PFSK-1 (cell line): Measurements from ENCODE around the gene SUPT16H.

Experiments
- POLR2AphosphoS5 ChIP-seq: IDR thresholded peaks from 2 replicates; pipeline ENCODE4 v1.6.1; 2012; ENCODE audit warnings: low read depth, mild to moderate bottlenecking, control low read depth, low read length, moderate library complexity
- SIN3A ChIP-seq: IDR thresholded peaks from 2 replicates; pipeline ENCODE4 v1.6.1; 2012; ENCODE audit warnings: mild to moderate bottlenecking, low read length, moderate library complexity, borderline replicate concordance; ENCODE audit not compliant: insufficient read depth
- TF ChIP-seq, protein P1 (sequence below), 2 experiments: IDR thresholded peaks; 2 replicates each; pipeline versions ENCODE4 v1.6.1 to v1.8.0; 2011 to 2012; ENCODE audit warnings: low read depth in 2 of 2, low read length in 2 of 2, control low read depth in 1 of 2, inconsistent platforms in 1 of 2, mild to moderate bottlenecking in 1 of 2, moderate library complexity in 1 of 2; ENCODE audit not compliant: insufficient read depth in 1 of 2

DNA sequence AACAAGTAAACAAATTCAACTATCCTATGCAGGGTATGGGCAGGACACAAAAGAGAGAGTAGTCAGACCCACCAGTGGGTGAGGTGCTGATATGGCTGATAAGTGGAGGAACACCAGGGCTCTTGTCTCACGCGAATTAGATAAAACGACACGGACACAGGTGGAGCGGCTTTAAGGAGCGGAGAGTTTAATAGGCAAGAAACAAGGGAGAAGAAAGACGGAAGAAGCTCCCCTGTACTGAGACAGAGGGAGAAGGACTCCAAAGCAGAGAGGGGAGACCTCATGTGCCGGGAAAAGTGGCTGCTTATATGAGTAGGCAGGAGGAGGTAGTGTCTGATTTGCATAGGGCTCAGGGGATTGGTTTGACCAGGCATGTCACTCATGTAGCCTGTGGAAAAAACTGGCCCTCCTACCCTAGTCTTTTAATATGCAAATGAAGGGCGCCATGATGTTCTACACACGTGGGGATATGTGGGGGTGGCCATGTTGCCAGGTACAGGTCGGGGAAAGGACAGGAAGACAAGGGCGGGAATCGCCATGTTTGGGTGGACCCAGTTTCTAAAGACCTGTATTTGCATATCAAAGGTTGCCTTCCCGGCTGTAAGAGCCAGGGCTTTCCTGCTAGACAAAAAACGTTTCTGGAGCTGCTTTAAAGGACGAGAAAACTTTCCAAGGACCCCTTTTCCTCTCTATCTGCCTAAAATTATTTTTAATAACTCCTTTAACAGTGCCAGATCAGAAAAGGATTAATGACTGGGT, 75.2 kb downstream of the SUPT16H start:
- TF ChIP-seq, protein P1, sequence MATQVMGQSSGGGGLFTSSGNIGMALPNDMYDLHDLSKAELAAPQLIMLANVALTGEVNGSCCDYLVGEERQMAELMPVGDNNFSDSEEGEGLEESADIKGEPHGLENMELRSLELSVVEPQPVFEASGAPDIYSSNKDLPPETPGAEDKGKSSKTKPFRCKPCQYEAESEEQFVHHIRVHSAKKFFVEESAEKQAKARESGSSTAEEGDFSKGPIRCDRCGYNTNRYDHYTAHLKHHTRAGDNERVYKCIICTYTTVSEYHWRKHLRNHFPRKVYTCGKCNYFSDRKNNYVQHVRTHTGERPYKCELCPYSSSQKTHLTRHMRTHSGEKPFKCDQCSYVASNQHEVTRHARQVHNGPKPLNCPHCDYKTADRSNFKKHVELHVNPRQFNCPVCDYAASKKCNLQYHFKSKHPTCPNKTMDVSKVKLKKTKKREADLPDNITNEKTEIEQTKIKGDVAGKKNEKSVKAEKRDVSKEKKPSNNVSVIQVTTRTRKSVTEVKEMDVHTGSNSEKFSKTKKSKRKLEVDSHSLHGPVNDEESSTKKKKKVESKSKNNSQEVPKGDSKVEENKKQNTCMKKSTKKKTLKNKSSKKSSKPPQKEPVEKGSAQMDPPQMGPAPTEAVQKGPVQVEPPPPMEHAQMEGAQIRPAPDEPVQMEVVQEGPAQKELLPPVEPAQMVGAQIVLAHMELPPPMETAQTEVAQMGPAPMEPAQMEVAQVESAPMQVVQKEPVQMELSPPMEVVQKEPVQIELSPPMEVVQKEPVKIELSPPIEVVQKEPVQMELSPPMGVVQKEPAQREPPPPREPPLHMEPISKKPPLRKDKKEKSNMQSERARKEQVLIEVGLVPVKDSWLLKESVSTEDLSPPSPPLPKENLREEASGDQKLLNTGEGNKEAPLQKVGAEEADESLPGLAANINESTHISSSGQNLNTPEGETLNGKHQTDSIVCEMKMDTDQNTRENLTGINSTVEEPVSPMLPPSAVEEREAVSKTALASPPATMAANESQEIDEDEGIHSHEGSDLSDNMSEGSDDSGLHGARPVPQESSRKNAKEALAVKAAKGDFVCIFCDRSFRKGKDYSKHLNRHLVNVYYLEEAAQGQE (IDR thresholded peaks at IDR 0.05; ENCODE audit: insufficient read depth in 1 of 2, low read depth in 2 of 2, low read length in 2 of 2), result no peak
- TF ChIP-seq SIN3A (no peak), POLR2AphosphoS5 (no peak)
